Stimulated activated memory B cell treated with anti-CD40 and anti-IgM and Interleukin-4, amounts not matched to agents 10 μg/mL and 1 μg/mL and 100 μg/mL, for 72 hours (primary cell): Measurements from ENCODE around the gene KDM3A.

Source experiments
- ATAC-seq: fragments of 150-1000 bp; cut with Tn5 transposase; 2 replicates; pipeline ENCODE4 v1.10.0; 2021
- H3K27ac Mint-ChIP-seq: one replicate; pipeline ENCODE4 v1.8.0; 2022; ENCODE audit warnings: mild to moderate bottlenecking, mixed read lengths
- H3K27me3 Mint-ChIP-seq: one replicate; pipeline ENCODE4 v1.8.0; 2022; ENCODE audit warnings: mixed read lengths
- H3K36me3 Mint-ChIP-seq: one replicate; pipeline ENCODE4 v1.8.0; 2022; ENCODE audit warnings: mixed read lengths
- H3K4me1 Mint-ChIP-seq: one replicate; pipeline ENCODE4 v1.8.0; 2022; ENCODE audit warnings: mixed read lengths
- H3K4me3 Mint-ChIP-seq: one replicate; pipeline ENCODE4 v1.8.0; 2022; ENCODE audit warnings: mild to moderate bottlenecking, moderate library complexity, mixed read lengths
- H3K9me3 Mint-ChIP-seq: one replicate; pipeline ENCODE4 v1.8.0; 2022; ENCODE audit warnings: mixed read lengths

The KDM3A gene

DNA sequence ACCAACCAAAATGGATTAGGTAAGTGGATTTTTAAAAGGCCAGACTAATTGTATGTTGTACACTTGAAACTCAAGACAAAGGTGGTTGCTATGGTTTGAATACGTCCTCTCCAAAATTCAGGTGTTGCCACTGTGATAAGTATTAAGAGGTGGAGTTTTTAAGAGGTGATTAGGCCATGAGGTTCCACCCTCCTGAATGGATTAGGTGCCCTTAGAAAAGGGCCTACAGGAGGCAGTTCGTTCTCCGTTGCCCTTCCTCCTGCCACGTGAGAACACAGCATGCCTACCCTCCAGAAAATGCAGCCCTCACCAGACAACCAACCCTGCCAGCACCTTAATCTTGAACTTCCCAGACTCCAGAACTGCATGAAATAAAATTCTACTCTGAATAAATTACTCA, 70.9 kb downstream of the KDM3A start:
- no peaks in the 10 kb centered on the region for H3K27me3 Mint-ChIP-seq
- H3K9me3 Mint-ChIP-seq: no peaks in the 10 kb centered on the region
- no peak for ATAC-seq
- no peak overlapping the region for H3K27ac Mint-ChIP-seq
- peaks cover 55% of the 10 kb centered on the region for H3K36me3 Mint-ChIP-seq
- no peaks in the 10 kb centered on the region for H3K4me1 Mint-ChIP-seq
- no peak overlapping the region for H3K4me3 Mint-ChIP-seq

DNA sequence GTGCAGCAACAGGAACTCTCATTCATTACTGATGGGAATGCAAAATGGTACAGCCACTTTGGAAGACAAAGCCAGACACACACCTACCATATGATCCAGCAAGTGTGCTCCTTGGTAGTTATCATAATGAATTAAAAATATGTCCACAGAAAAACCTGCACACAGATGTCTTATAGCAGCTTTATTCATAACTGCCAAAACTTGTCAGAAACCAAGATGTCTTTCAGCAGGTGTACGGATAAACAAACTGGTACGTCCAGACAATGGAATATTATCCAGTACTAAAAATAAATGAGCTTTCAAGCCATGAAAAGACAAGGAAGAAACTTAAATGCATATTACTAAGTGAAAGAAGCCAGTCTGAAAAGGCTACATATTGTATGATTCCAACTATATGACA, 71.7 kb downstream of the KDM3A start:
- Mint-ChIP-seq H3K4me1 (no peaks in the 10 kb centered on the region), H3K36me3 (peaks cover 49% of the 10 kb centered on the region), H3K4me3 (no peak overlapping the region), H3K9me3 (no peaks in the 10 kb centered on the region), H3K27me3 (no peaks in the 10 kb centered on the region), H3K27ac (no peak overlapping the region)
- no peak for ATAC-seq

GRCh38 chr2:86513948-86514660, 72.9 kb downstream of the KDM3A start:
- Mint-ChIP-seq H3K9me3 (no peaks in the 10 kb centered on the region), H3K4me1 (no peaks in the 10 kb centered on the region), H3K27me3 (no peaks in the 10 kb centered on the region), H3K27ac (no peak overlapping the region), H3K4me3 (no peak overlapping the region), H3K36me3 (peaks cover 37% of the 10 kb centered on the region)
- no peak for ATAC-seq

- peaks cover 15% of the 10 kb centered on the region for H3K36me3 Mint-ChIP-seq
- no peak overlapping the region for H3K4me3 Mint-ChIP-seq
- no peaks in the 10 kb centered on the region for H3K9me3 Mint-ChIP-seq
- H3K4me1 Mint-ChIP-seq: no peaks in the 10 kb centered on the region
- H3K27ac Mint-ChIP-seq: no peak overlapping the region
- no peak for ATAC-seq
- H3K27me3 Mint-ChIP-seq: no peaks in the 10 kb centered on the region
Observed at GRCh38 chr2:86518481-86518880, 77.3 kb downstream of the KDM3A start.

GRCh38 chr2:86519349-86519748, 78.2 kb downstream of the KDM3A start:
- no peak overlapping the region for H3K27ac Mint-ChIP-seq
- no peak for ATAC-seq
- peaks cover 15% of the 10 kb centered on the region for H3K36me3 Mint-ChIP-seq
- no peaks in the 10 kb centered on the region for H3K9me3 Mint-ChIP-seq
- no peaks in the 10 kb centered on the region for H3K4me1 Mint-ChIP-seq
- no peak overlapping the region for H3K4me3 Mint-ChIP-seq
- no peaks in the 10 kb centered on the region for H3K27me3 Mint-ChIP-seq

DNA sequence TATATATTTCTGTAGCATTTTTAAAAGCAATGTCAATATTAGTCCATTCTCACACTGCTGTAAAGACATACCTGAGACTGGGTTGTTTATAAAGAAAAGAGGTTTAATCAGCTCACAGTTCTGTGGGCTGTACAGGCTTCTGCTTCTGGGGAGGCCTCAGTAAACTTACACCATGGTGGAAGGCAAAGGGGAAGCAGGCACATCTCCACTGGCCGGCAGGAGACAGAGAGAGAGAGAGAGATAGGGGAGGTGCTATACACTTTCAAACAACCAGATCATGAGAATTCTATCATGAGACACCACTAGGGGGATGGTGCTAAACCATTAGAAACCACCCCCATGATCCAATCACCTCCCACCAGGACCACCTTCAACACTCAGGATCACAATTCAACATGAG, 79.0 kb downstream of the KDM3A start:
- Mint-ChIP-seq H3K36me3 (peaks cover 15% of the 10 kb centered on the region), H3K4me1 (no peaks in the 10 kb centered on the region), H3K27me3 (no peaks in the 10 kb centered on the region), H3K27ac (no peak overlapping the region), H3K4me3 (no peak overlapping the region), H3K9me3 (no peaks in the 10 kb centered on the region)
- no peak for ATAC-seq

GRCh38 chr2:86521922-86522321, 80.8 kb downstream of the KDM3A start:
- no peak overlapping the region for H3K4me3 Mint-ChIP-seq
- no peaks in the 10 kb centered on the region for H3K9me3 Mint-ChIP-seq
- H3K27ac Mint-ChIP-seq: no peak overlapping the region
- peaks cover 21% of the 10 kb centered on the region for H3K36me3 Mint-ChIP-seq
- no peaks in the 10 kb centered on the region for H3K4me1 Mint-ChIP-seq
- no peaks in the 10 kb centered on the region for H3K27me3 Mint-ChIP-seq
- ATAC-seq: no peak

GRCh38 chr2:86522711-86523110, 81.5 kb downstream of the KDM3A start:
- Mint-ChIP-seq H3K4me1 (no peaks in the 10 kb centered on the region), H3K36me3 (peaks cover 19% of the 10 kb centered on the region), H3K9me3 (no peaks in the 10 kb centered on the region), H3K4me3 (no peak overlapping the region), H3K27ac (no peak overlapping the region), H3K27me3 (no peaks in the 10 kb centered on the region)
- ATAC-seq: no peak

DNA sequence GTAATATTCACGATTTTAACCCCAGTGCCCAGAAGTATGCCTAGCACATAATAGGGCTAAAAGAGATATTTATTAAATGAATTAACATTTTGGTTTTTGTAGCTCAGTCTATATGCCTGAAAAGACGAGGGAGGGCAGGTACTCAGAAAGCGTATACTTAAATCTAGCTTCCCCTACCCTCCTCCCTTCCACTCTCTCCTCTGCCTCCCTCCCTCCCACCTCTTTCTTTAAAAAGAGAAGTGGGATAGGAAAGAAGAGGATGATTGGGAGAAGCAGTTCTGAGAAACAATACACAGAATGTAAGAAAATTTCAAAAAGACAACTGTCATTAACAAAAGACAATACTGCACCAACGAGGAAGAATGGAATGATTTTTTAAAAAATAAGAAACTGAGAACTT, 82.3 kb downstream of the KDM3A start:
- no peaks in the 10 kb centered on the region for H3K9me3 Mint-ChIP-seq
- H3K4me3 Mint-ChIP-seq: no peak overlapping the region
- ATAC-seq: no peak
- peaks cover 24% of the 10 kb centered on the region for H3K36me3 Mint-ChIP-seq
- no peak overlapping the region for H3K27ac Mint-ChIP-seq
- H3K4me1 Mint-ChIP-seq: no peaks in the 10 kb centered on the region
- no peaks in the 10 kb centered on the region for H3K27me3 Mint-ChIP-seq

DNA sequence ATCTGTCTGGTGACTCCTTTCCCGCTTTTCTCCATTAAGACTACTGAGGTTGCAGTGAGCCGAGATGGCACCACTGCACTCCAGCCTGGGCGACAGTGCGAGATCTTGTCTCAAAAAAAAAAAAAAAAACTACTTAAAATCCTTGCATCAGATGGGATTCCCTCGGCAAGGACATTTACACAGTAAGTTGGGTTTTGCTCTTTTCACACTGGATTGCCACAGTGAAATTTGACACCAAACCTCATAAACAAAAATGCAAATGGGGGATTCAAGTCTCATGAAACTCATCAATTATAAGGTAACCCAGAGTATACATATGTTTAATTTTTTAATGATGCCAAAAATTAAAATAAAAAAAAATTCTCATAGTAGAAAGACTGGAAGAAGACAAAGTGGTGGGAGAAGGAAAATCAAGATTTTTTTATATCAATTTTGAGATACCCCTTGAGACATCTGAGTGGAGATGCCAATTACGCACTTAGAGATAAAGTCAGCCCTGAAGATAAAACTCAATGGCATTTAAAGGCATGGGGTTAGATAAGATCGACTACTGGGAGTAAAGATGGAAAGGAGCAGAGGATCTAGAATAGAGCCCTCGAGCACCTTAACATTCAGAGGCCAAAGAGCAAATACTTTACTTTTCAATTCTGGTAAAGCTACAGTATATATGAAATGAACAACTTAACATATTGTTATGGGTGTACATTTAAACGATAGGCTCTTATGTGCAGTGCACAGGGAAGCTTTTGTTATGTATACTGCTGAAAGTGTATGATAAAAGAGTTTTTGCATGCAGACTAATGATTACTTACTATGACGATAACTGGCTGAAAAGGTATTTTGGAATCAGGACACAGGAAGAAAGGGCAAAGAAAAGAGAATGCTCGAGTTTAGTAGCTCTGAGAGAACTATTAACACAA, 84.5 kb downstream of the KDM3A start:
- Mint-ChIP-seq H3K9me3 (no peaks in the 10 kb centered on the region), H3K4me3 (no peak overlapping the region)

GRCh38 chr2:86533589-86533988, 92.4 kb downstream of the KDM3A start:
- Mint-ChIP-seq H3K27me3 (no peaks in the 10 kb centered on the region), H3K4me3 (no peak overlapping the region), H3K36me3 (peaks cover 43% of the 10 kb centered on the region), H3K4me1 (peaks cover 6% of the 10 kb centered on the region), H3K9me3 (peaks cover 6% of the 10 kb centered on the region), H3K27ac (no peak overlapping the region)
- ATAC-seq: no peak

More for the DNA sequence above, 84.5 kb downstream of the KDM3A start:
- Mint-ChIP-seq H3K36me3 (peaks cover 30% of the 10 kb centered on the region), H3K27me3 (no peaks in the 10 kb centered on the region), H3K4me1 (peaks cover 6% of the 10 kb centered on the region), H3K27ac (no peak overlapping the region)
- ATAC-seq: no peak

DNA sequence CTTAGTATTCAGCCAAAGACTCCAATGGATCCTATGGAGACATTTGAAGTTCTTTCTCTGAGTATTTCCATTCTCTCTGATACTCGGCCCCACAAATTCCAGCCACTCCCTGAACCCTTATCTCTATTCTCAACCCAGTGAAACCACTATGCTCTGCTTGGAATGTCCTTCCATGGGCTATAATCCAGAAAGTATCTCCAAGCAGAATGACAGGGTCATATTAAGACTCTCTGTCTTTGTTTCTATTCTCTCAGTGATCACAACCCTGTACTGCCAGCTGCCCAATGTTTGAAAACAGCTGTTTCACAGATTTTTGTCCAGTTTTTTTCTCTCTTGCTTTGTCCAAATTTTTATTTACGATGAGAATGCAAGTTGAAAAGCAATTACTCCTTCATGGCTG, 100.2 kb downstream of the KDM3A start:
- ATAC-seq: no peak
- no peaks in the 10 kb centered on the region for H3K27me3 Mint-ChIP-seq
- no peaks in the 10 kb centered on the region for H3K9me3 Mint-ChIP-seq
- H3K4me1 Mint-ChIP-seq: no peaks in the 10 kb centered on the region
- no peak overlapping the region for H3K4me3 Mint-ChIP-seq
- peaks cover 54% of the 10 kb centered on the region for H3K36me3 Mint-ChIP-seq
- H3K27ac Mint-ChIP-seq: no peak overlapping the region
